Mesothelial cell of epicardium (in vitro differentiated cells): ENCODE measurements around the gene MSN. TPM values are rescaled to one million over a fixed set of nuclear protein-coding genes. Genes with fewer than 3 reads are reported as not detected.
A peak's percentile ranks its signal among the peaks of the same experiment; 100 is the strongest.
"Not testable (repeated sequence)": the region's sequence is repeated elsewhere in the genome, so short reads cannot be mapped to it uniquely, and the experiment has no call there.

ENCODE experiments used
- DNase-seq, 2 experiments: peaks; one replicate each; pipeline ENCODE4 v3.0.0; 2021; ENCODE audit warnings: low spot score in 2 of 2; ENCODE audit not compliant: unreplicated experiment in 2 of 2
- H3K27ac Mint-ChIP-seq: 2 replicates; pipeline ENCODE4 v1.8.0; 2021; ENCODE audit warnings: mixed read lengths
- H3K27me3 Mint-ChIP-seq: 2 replicates; pipeline ENCODE4 v1.8.0; 2021; ENCODE audit warnings: low read depth, mixed read lengths
- H3K36me3 Mint-ChIP-seq: 2 replicates; pipeline ENCODE4 v1.8.0; 2021; ENCODE audit warnings: mixed read lengths
- H3K4me1 Mint-ChIP-seq: 2 replicates; pipeline ENCODE4 v1.8.0; 2021; ENCODE audit warnings: mixed read lengths
- H3K4me3 Mint-ChIP-seq: 2 replicates; pipeline ENCODE4 v1.8.0; 2021; ENCODE audit warnings: mild to moderate bottlenecking, moderate library complexity, mixed read lengths
- H3K9me3 Mint-ChIP-seq: 2 replicates; pipeline ENCODE4 v1.8.0; 2021; ENCODE audit warnings: mixed read lengths
- CTCF ChIP-seq: fragments of 200-600 bp; sonication (generic); IDR thresholded peaks from one replicate; pipeline ENCODE4 v1.5.0; 2021; ENCODE audit warnings: antibody characterized with exemption; ENCODE audit not compliant: unreplicated experiment
- total RNA-seq: library from RNA; stranded (reverse); gene quantifications from 3 replicates; pipeline ENCODE4 v1.2.1, GENCODE V29; 2021

MSN gene
- total RNA-seq, 1 donor from 2014 or later, result 87.8 TPM

GRCh38 chrX:65635822-65636221 is 31.6 kb upstream of the MSN start:
- no peaks in the 10 kb centered on the region for H3K36me3 Mint-ChIP-seq
- no peak overlapping the region for H3K4me3 Mint-ChIP-seq
- no peak for TF ChIP-seq CTCF
- H3K4me1 Mint-ChIP-seq, result peaks cover 3% of the 10 kb centered on the region
- no peak overlapping the region for H3K27ac Mint-ChIP-seq
- no peak for DNase-seq
- no peaks in the 10 kb centered on the region for H3K27me3 Mint-ChIP-seq
- H3K9me3 Mint-ChIP-seq, result peaks cover 20% of the 10 kb centered on the region

GRCh38 chrX:65636261-65636660 is 31.2 kb upstream of the MSN start:
- H3K4me3 Mint-ChIP-seq, H3K27ac Mint-ChIP-seq, H3K27me3 Mint-ChIP-seq, H3K4me1 Mint-ChIP-seq, DNase-seq, H3K36me3 Mint-ChIP-seq: not testable (repeated sequence)
- H3K9me3 Mint-ChIP-seq, result peaks cover 17% of the 10 kb centered on the region

- no peak overlapping the region for H3K4me3 Mint-ChIP-seq
- peaks cover 4% of the 10 kb centered on the region for H3K4me1 Mint-ChIP-seq
- peaks cover 15% of the 10 kb centered on the region for H3K9me3 Mint-ChIP-seq
- no peak overlapping the region for H3K27ac Mint-ChIP-seq
- no peak for TF ChIP-seq CTCF
- no peaks in the 10 kb centered on the region for H3K27me3 Mint-ChIP-seq
- no peaks in the 10 kb centered on the region for H3K36me3 Mint-ChIP-seq
- no peak for DNase-seq
These were observed 30.1 kb upstream of the MSN start for GRCh38 chrX:65637335-65637734.

GRCh38 chrX:65642914-65643491 is 24.5 kb upstream of the MSN start:
- no peaks in the 10 kb centered on the region for H3K36me3 Mint-ChIP-seq

GRCh38 chrX:65643531-65644052 is 23.9 kb upstream of the MSN start:
- Mint-ChIP-seq H3K27ac (peak overlapping the region; percentile 82), H3K36me3 (no peaks in the 10 kb centered on the region), H3K9me3 (peaks cover 16% of the 10 kb centered on the region), H3K27me3 (no peaks in the 10 kb centered on the region), H3K4me3 (no peak overlapping the region), H3K4me1 (peaks cover 26% of the 10 kb centered on the region)
- no peak for DNase-seq
- TF ChIP-seq CTCF, result no peak

More at GRCh38 chrX:65642914-65643491, 24.5 kb upstream of the MSN start:
- Mint-ChIP-seq H3K9me3 (peaks cover 18% of the 10 kb centered on the region), H3K4me3 (no peak overlapping the region), H3K4me1 (peaks cover 26% of the 10 kb centered on the region), H3K27ac (peak overlapping the region; percentile 82), H3K27me3 (no peaks in the 10 kb centered on the region)
- no peak for DNase-seq
- no peak for TF ChIP-seq CTCF

- Mint-ChIP-seq H3K36me3 (no peaks in the 10 kb centered on the region), H3K27ac (peak overlapping the region; percentile 45), H3K4me1 (peaks cover 26% of the 10 kb centered on the region), H3K4me3 (no peak overlapping the region), H3K9me3 (peaks cover 16% of the 10 kb centered on the region), H3K27me3 (no peaks in the 10 kb centered on the region)
- no peak for TF ChIP-seq CTCF
- no peak for DNase-seq
These were observed 22.7 kb upstream of the MSN start for GRCh38 chrX:65644621-65645289.
